ENCODE measurements around the gene FAM111B.
"Not testable (repeated sequence)": the region's sequence is repeated elsewhere in the genome, so short reads cannot be mapped to it uniquely, and the experiment has no call there.

DNA sequence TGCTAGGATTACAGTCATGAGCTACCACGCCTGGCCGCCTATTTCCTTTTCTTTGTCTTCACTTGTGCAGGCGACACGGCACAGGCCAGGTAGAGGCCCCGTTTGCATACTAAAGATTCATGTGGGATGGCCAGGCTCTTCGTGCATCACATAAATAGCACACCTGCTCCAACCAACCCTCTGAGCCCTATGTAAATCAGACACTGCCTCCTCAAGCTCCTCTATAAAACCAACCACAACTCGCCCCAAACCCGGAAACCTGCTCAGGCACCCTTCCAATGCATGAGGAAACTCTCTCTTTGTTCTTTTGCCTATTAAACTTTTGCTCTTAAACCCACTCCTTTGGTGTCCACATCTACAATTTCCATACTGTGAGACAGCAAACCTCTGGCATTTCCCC lies 9.1 kb upstream of the FAM111B start:
- TF ChIP-seq POLR2A (IDR thresholded peaks at IDR 0.05) (peak in 1 of 3 donors; percentile 9), POLR2AphosphoS5 (IDR thresholded peaks at IDR 0.05) (peak in 2 of 3 donors; percentile 29 to 40)
- TF ChIP-seq, protein P1, sequence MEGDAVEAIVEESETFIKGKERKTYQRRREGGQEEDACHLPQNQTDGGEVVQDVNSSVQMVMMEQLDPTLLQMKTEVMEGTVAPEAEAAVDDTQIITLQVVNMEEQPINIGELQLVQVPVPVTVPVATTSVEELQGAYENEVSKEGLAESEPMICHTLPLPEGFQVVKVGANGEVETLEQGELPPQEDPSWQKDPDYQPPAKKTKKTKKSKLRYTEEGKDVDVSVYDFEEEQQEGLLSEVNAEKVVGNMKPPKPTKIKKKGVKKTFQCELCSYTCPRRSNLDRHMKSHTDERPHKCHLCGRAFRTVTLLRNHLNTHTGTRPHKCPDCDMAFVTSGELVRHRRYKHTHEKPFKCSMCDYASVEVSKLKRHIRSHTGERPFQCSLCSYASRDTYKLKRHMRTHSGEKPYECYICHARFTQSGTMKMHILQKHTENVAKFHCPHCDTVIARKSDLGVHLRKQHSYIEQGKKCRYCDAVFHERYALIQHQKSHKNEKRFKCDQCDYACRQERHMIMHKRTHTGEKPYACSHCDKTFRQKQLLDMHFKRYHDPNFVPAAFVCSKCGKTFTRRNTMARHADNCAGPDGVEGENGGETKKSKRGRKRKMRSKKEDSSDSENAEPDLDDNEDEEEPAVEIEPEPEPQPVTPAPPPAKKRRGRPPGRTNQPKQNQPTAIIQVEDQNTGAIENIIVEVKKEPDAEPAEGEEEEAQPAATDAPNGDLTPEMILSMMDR (IDR thresholded peaks at IDR 0.05 in 8 of 11, conservative IDR thresholded peaks at IDR 0.05 in 3 of 11): not testable (repeated sequence)

Data from spleen (tissue), 7 donors.